Eye (tissue), 1 donor: ENCODE measurements around the gene MACROD1.
A peak's percentile ranks its signal among the peaks of the same experiment; 100 is the strongest.

ENCODE experiments used
- DNase-seq: peaks from one replicate; pipeline ENCODE4 v3.0.0-alpha.2; 2015

Gene MACROD1

GRCh38 chr11:64150481-64151239 lies 15.3 kb downstream of the MACROD1 start:
- DNase-seq, result no peak

GRCh38 chr11:64150051-64150450 lies 15.9 kb downstream of the MACROD1 start:
- DNase-seq, result no peak

GRCh38 chr11:64148917-64149617 lies 16.8 kb downstream of the MACROD1 start:
- no peak for DNase-seq

GRCh38 chr11:64148226-64148916 lies 17.5 kb downstream of the MACROD1 start:
- peak; percentile 96 for DNase-seq

- peak; percentile 62 for DNase-seq
Observed at GRCh38 chr11:64146036-64146955, 19.6 kb downstream of the MACROD1 start.

GRCh38 chr11:64144587-64145472 lies 21.1 kb downstream of the MACROD1 start:
- DNase-seq, result peak; percentile 86

- DNase-seq, result no peak
Observed at GRCh38 chr11:64141081-64141783, 24.7 kb downstream of the MACROD1 start.

GRCh38 chr11:64140082-64140481 lies 25.8 kb downstream of the MACROD1 start:
- DNase-seq, result peak; percentile 68

- DNase-seq, result no peak
Observed at GRCh38 chr11:64139049-64139448, 26.9 kb downstream of the MACROD1 start.

- peak; percentile 74 for DNase-seq
Observed at GRCh38 chr11:64138398-64138797, 27.5 kb downstream of the MACROD1 start.

GRCh38 chr11:64136765-64137441 lies 29.0 kb downstream of the MACROD1 start:
- DNase-seq, result peak; percentile 69

GRCh38 chr11:64135711-64136110 lies 30.2 kb downstream of the MACROD1 start:
- DNase-seq, result no peak

- DNase-seq, result no peak
Observed at GRCh38 chr11:64134963-64135362, 30.9 kb downstream of the MACROD1 start.

- no peak for DNase-seq
Observed at GRCh38 chr11:64132982-64133705, 32.8 kb downstream of the MACROD1 start.

- peak; percentile 76 for DNase-seq
Observed at GRCh38 chr11:64132191-64132771, 33.6 kb downstream of the MACROD1 start.

- DNase-seq, result no peak
Observed at GRCh38 chr11:64131683-64132190, 34.2 kb downstream of the MACROD1 start.

GRCh38 chr11:64130618-64131017 lies 35.3 kb downstream of the MACROD1 start:
- DNase-seq, result no peak

- no peak for DNase-seq
Observed at GRCh38 chr11:64129403-64129802, 36.5 kb downstream of the MACROD1 start.
